GM18519 (cell line): Measurements from ENCODE around the gene GLIS1.

Experiments
- ATAC-seq: cut with Tn5 transposase; IDR thresholded peaks from one replicate; pipeline ENCODE4 v1.9.1; 2021; ENCODE audit warnings: mild to moderate bottlenecking, moderate library complexity; ENCODE audit not compliant: unreplicated experiment, low FRiP score

GLIS1 gene

DNA sequence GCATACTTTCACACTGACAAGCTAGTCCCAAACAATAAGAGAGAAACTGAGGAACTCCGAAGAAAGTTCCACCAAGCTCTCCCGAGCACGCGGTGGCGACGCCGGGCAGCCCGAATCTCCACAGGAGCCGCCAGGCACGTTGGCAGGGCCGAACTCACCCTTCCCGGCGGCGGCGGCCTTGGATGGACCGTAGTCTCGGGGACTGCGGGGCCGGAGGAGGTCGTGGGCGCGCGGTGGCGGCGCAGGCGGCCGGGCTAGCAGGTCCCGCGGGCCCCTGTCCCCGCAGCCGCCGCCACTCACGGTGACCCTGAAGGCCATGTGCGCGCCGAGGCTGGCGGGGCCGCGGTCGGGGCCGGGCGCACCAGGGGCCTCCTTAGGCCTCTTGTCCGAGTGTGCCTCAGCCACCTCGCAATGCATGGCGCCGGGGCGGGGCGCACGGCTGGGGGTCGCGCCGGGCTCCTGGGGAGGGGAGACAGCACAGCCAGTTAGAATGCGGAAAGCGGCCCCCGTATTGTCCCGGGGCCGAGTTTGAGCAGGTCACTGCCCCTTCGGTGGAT is 1.2 kb downstream of the GLIS1 start:
- no peak for ATAC-seq

DNA sequence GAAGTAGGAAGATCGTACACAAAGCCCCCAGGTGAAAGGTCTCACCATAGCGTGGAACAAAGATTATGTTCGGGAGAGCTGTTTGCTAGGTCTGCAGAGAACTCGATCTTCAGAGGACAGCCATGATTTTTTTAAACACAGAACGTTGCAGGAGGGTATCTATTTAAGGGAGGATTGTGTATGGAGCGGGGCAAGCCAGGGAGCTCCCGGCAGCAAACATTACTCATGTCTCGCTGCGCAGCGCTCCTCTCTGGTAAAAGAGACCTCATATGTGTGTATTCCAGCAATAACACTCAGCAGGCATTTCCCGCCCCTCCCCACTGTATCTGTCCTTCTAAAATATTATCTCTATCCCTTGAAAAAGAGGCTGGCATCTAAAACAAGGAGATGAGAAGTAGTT is 2.7 kb downstream of the GLIS1 start:
- ATAC-seq: no peak

DNA sequence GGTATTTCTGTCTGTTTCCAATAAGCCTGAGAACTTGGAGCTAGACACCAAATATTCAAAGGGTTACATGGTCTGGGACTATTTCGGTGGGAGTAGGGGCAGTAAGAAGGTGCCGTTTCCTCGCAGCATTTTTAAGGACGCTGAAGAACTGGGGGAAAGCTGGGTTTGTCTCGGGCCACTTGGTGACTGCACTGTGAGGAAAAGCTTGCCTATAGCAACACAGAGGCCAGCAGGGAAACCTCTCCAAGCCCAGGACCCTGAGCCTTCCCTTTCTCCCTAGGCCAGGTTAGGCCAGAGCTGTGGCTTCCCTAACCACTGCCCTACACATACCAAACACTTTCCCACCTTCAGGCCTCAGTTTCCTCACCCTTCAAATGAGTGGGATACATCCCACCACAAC is 3.3 kb downstream of the GLIS1 start:
- no peak for ATAC-seq

DNA sequence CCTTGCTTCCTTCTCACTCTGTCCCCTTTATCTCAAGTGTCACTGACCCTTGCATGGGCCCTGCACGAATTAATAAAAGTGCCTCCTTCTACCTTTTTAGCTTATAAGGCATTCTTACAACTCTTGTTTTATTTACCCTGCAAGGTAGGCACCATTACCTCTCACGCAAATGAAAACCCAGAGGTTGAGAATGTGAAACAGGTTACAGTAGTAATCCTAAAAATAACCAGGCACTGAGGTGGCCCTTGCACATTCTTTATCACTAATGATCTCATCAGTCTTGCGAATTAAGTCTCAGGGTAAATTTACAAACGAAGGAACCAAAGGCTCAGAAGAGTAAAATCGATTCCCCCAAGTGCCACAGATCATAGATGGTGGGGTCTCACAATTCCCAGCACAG is 3.7 kb downstream of the GLIS1 start:
- ATAC-seq: no peak

DNA sequence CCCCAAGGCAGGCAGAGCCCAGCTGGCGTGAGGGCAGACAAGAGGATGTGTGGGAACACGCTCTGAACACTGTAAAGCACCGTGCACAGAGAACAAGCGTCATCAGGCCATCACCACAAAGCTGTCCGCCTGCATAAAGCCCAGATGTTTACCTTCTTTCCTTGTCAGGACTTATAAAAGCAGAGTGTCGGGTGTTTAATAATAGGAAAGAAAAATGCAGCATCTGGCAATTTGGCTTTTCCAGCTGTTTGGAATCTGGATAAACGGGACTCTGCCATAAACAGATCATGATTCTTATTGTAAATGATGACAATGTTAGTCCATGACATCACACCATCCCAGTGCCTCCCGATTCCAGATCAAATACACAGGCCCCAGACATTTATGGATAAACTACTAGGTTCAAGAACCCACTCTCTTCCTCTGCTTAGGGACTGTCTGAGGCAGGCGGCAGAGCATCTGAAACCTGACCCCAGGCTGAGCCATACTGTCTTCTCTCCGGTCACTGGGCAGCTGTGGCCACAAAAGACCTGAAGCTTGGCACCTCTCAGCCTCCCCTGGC is 4.2 kb downstream of the GLIS1 start:
- no peak for ATAC-seq

DNA sequence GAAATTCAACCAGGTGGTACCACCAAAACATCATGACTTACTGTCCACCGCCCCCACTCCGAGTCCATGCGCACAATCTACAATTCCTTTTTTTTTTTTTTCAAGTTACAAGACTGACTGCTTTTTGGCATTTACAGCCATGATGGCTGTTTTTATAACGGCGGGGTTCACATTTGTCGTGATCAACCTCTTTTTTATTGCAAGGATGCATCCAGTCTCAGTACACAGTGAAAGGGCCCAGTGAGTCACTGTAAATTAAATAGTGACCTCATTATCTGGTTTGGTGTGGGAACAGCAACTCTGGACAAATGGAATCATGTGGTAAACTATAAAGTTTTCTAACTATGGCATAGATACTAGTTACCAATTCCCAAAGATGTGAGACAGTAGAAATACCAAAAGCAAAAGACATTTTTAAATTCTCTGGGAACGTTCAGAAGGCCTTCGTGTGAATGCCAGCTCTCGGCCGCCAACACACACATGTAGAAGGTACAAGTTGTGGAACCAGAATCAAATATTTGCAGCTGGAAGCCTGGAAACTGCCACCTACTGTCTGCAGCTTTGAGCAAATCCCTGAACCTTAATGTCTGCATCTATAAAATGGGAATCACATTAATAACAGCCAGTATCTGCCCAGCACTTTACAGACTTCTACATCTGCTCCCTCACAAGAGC is 4.9 kb downstream of the GLIS1 start:
- no peak for ATAC-seq

DNA sequence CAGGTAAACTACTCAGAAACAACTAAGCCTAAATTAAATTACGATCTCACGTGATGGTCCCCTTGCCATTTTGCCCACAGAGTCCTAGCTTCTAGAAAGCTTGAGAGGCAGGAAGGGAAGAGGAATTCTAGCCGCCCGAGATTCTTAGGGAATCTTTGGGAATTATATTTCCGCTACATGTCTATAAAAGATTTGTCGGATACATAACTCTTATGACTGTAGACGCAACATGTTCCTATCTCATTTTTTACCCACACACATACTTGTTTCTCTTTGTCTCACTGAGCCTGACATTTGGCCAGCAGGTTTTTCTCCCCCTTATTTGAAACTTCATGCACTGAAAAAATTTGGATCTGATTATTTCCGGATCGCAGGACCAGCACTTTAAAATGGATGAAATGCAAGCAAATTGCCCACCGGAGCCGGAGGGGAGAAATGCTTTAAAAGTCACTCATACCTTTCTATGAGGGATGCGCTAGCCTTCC is 5.5 kb downstream of the GLIS1 start:
- ATAC-seq: no peak

DNA sequence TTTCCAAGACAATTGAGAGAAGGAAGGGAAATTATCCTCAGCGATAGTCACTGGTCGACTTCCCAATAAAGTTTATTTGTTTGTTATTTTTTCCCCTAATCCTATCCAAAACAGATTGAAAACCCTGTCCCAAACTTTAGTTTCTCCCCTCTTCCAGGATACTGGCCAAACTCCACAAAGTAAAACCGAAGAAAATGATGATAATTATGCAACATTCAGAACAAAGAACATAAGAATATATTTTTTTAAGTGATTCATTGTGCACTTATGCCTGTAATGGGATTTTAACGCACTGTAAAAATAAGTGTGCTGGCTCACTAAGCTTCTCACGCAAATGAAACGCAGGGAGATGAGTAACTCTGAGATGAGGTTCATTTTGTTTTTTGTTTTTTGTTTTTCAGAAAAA is 6.0 kb downstream of the GLIS1 start:
- no peak for ATAC-seq

DNA sequence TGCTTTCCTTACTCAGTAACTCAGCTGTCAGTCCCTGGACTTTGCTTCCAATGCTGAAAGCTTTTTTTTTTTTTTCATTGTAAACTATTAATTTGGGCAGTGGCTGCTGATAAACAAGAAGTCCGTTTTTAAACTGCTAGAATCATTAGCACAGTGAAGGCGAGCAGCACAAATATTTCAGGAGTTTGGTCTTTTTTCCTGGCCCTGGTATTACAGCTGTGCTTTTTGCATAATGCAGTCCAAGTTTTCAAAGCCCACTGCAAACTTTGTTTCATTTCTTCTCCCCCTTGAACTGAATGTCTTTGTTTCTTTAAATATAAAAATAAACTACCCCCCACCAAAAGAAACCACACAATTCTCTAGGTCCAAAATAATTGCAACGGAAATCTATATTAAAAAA is 6.6 kb downstream of the GLIS1 start:
- no peak for ATAC-seq

DNA sequence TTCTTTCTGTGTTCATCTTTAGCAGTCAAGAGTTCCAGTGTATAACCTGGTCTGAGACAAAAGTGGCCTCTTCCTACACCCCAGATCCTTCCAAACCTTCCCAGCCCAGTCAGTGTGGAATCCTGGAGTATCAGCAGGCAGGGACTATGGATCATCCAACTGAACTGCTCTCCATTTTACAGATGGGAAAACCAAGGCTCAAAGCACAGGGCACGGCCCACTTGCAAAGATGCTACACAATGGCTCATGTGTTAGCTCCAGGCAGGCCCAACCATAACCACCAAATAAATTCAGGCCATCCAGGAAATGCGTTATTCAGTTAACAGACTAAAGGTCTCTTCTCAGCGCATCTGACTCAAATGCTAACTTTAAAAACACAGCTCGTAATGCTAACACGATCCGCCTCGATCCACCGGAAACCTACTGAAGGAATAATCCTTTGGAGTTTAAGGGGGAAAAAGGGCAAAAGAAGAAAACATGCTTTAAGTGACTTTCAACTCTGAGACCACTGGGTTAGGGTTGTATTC is 7.1 kb downstream of the GLIS1 start:
- no peak for ATAC-seq

DNA sequence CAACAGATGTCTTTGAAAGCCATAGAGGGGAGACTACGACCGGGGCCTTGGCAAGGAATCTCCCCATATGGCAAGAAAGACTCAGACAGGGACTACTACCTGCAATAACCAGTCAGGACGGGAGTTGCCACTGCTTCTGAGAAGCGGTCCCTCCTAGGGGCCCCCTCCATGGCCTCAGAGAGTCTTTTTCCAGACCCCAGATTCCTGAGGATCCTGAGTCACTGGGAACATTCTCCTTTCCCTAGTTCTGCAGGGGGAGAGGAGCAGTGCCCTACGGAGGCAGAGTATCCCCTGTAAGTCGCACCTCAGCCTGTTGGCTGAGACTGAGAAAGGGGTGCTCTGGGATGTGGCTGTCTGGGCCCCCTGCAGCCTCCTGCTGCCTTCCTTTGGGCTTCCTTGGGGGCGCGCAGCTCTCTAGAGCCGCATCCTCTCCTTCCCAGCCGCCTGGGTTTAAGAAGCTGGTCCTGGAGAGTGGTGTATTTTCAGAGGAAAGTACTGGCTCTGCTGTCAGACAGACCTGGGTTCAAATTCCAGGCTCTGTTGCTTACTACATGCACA is 7.8 kb downstream of the GLIS1 start:
- ATAC-seq: no peak

DNA sequence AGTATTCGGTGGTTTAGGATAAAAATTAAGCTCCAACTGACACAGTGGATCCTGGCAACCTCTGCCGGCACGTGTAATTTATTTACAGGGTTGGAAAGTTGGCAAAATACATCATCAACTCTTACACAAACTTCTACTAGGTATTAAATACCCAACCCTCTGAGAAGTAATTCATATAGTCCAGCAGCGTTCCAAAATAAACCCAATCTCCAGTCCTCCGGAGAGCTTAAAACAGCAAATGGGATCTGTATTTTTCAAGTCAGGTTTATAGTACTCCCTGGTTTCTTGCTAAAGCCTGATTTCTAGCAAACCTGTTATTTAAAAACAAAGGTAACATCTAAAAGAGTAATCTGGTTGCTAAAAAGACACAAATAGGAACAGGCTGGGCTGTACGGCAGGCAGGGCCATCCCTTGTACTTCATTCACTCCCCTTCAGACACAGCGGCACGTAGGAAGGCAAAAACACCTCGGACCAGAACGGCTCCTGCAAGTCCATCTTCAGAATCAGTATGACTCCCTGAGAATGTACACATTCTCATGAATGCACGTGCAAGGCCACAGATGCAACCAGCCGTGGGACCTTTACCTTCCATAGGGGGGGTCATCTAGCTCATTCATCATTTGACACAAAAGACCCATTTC is 8.6 kb downstream of the GLIS1 start:
- ATAC-seq: no peak

DNA sequence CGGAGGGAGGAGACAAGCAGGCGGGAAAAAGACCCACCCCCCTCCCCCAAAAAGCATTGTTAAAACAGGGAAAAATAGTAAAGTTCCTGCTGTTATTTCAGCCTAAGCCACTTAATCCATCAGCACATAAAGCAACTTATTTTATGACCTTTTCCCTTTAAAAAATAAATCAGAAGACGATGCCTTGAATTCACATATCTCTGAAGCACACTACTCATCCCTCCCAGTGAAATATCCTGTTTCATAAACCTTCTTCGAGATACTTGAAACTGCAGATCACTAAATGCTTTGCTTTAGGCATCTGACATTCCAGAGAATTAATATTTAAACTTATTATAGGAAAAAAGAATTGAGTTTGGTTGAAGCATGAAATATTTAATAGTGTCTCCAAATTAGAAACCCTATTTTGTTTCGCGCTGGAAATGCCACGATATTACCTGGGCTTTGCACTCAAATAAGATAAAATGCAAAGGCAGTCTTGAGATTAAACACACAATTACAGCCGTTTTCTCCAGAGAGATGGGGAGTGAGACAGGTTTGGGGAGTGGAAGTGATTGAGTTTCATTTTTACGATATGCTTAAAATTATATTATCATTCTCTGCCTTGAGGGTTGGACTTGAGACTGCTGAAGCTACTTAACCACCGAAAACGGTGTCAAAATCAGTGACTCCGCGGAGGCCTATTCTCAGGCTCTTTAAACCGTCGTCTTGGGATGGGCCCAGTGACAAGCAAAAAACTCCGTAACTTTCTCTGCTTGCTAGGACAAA is 9.3 kb downstream of the GLIS1 start:
- no peak for ATAC-seq

DNA sequence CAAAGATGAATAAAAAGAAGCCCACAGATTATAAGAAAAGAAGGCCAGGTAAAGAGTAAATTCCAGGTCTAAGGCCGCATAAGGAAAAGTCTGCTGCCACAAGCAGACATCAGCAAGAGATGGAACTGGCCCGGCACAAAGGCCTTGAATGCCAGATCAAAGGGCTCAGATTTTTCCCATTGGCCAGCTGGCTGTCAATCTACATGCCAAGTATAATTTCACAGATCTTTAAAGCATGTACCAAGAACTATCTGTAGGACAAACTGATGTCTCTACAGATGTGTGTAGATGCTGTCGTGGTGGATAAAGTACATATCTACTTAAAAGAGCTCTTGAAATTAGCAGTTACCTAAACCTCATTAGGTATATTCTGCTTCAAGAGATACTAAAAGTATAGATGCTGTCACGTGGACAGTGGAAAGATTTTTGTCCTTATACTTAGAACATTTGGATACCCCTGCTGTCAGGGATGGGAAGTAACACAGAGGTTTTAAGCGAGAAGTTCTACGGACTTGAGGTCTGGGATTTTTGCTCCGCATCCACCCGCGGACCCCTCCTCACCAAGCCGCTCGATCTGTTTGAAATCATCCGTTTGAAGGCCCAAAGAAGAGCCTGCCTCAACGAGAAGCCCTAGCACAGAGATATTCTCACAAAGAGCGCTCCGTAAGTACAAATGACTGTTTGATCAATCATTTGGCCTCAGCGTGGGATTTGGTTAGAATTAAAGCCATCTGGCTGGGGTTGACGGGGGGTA is 10.1 kb downstream of the GLIS1 start:
- no peak for ATAC-seq

DNA sequence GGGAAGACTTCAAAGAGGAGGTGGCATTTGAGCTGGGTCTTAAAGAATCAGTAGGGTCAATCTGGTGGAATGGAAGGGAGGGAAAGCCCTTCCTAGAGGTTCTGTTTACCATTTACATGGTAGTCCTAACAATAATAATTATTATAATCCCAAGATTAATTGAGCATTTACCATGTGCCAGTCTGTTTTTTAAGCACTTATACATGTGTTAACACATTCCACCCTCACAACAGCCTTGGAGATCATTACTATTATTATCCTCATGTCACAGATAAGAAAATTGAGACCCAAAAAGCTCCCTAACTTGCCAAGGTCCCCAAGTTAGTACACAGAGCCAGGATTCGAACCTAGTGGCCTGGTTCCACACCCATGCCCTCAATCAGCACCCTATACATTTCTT is 10.8 kb downstream of the GLIS1 start:
- ATAC-seq: no peak

DNA sequence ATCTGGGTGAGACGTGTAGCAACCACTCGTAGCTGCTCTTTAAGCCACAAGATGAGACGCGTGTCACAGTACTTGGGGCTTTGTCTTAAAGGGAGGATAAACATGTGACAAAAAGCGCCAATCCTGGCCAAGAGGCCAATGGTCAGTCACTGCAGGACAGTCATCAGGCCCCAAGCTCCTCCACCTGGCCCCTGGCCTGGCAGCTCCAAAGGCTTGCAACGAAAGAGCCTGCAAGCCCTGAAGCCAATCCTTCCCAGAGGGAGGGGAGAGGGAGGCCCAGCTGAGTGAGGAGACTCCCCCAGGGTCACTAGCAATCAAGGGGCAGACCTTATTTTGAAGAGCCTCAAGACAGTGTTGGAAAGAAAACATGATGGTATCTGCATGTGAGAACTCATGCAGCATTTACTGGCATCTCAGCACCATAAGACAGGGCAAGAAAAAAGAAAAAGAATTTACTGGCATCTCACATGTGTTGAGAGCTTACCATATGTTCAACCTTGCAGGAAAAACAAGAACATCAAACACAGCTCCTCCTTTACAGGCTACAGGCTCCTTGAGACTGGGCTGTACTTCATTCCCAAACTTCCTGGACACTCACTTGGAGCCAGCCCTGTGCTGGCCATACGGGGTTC is 11.4 kb downstream of the GLIS1 start:
- no peak for ATAC-seq

DNA sequence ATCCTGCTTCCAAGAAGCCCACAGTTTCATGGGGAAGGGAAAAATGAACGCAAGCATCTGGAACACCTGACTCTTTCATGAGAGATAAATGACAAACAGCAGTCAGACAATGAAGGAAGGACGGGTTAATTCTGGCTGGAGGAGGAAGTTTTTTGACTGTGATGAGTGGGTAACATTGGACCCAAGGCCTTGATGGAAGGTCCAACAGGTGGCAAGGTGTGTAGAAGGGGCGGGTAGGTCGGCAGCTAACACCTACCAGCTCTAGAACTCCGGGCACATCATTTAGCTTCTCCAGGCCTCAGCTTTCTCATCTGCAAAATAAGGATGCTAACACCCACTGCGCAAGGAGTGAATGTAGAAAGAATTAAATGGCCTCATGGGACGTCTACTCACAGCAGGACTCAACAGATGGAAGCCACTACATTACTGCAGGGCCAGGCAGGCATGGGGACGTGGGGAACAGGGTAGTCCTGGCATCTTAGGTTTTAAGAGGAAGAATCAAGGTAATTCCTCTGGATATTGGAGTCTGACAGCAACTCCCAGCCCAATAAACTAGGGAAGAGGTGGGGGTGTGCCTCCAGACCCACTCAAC is 12.9 kb downstream of the GLIS1 start:
- ATAC-seq: no peak

DNA sequence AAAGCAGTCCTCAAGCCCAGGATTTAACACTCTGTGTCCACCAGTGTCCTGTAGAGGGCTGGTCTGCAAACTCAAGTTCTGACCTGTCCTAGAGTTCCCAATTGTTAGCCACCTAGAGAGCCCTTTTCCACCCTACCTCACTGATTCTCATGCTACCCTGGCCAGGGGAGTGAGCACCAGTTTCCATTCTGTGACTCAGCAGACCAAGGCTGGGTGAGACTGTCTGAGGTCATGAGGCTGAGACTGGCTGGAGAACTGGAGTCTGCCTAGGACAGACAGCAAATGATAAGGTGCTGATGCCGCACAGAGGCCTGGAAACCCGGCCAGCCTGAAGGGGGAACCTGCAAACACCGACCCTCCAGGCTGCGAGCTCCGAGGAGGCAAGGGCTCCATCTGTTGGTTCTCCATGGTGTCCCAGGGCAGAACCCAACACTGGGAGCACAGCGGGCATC is 13.7 kb downstream of the GLIS1 start:
- ATAC-seq: no peak

DNA sequence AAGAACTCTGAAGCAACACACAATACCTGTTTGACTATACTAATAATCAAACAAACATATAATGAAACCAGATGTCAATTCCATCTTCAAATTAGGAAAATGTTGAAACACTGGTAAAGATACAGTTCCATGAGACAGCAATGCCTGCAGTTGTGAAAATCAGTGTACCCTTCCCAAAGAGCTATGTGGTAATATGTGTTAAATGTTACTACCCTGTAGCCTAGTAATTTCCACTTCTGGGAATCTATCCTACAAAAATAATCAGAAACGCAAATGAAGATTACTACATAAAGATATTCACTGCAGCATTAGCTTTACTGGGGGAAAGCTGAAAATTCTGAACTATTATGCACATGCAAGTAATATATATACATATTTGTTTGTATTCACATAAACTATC is 16.9 kb downstream of the GLIS1 start:
- no peak for ATAC-seq
